HT-29 (cell line): ENCODE data around the gene CNNM4. TPM values are rescaled to one million over a fixed set of nuclear protein-coding genes. Genes with fewer than 3 reads are reported as not detected.

Experiments used
- DNase-seq: peaks from one replicate; pipeline ENCODE4 v3.0.0-alpha.2; 2015; ENCODE audit warnings: low spot score
- total RNA-seq: library from RNA; depleted of rRNA; stranded (reverse); fragments of >200 nt; shearing (Covaris generic); gene quantifications from 2 replicates; pipeline ENCODE4 v1.2.3, GENCODE V29; 2014

CNNM4 gene
- total RNA-seq, 1 experiment from 2014 or later, result 11.9 TPM

DNA sequence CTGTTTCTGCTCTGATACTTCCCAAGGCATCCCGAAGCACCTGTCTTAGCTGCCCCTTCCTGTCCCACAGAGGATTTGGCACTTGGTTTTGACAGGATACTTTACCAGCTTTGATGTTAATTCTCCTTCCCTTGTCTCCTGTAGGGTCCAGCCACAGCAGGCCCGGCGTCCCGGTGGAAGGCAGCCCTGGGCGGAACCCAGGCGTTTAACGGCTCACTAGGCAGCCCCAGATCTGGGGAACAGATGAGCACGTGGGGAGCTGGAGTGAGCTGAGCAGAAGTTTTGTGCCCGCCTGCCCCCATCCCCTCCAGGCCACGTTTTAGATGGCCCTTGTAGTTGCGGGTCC, 71.7 kb downstream of the CNNM4 start:
- DNase-seq, result no peak

- peak; percentile 87 for DNase-seq
Observed at GRCh38 chr2:96832754-96833507, 72.2 kb downstream of the CNNM4 start.

DNA sequence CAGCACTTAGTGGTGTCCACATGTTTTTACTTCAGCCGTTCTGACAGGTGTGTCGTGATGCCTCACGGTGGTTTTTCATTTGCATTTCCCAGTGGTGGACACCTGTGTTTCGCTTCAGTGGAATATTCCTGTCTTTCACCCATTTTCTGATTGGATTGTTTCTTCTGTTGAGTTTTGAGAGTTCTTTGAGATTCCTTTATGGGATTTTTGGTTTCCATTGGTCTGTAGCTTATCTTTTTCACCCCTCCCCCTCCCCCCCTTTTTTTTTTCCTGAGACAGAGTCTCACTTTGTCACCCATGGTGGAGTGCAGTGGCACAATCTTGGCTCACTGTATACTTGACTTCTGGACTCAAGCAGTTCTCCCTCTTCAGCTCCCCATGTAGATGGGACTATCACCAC, 75.1 kb downstream of the CNNM4 start:
- no peak for DNase-seq

- DNase-seq, result no peak
Observed at GRCh38 chr2:96837575-96837974, 76.9 kb downstream of the CNNM4 start.

GRCh38 chr2:96838345-96839292, 77.9 kb downstream of the CNNM4 start:
- DNase-seq, result no peak

DNA sequence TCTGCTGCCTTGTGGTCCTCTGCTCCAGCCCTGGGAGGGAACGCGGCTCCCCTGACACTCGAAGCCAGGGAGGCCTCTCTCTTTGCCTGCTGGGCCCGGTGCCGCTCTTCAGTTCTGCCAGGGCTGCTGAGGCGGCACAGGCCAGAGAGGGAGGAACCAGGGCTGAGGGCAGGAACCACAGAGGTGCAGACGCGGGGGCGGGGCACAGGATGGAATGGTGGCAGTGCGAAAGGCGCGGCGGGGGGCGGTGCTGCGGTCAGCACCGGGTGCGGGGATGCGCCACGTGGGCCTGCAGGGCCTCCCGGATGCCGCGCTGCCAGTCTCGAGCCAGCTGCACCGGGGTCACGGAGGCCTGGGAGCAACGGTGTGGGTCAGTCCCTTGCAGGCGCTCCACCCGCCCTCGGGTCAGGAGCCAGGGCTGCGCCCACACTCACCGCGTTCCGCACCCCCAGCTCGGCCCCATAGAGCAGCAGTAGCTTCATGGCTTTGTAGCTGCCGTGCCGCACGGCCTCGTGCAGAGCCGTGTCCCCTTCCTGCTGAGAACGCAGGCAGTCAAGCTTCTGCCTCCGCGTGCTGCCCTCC, 78.7 kb downstream of the CNNM4 start:
- DNase-seq, result peak; percentile 82

DNA sequence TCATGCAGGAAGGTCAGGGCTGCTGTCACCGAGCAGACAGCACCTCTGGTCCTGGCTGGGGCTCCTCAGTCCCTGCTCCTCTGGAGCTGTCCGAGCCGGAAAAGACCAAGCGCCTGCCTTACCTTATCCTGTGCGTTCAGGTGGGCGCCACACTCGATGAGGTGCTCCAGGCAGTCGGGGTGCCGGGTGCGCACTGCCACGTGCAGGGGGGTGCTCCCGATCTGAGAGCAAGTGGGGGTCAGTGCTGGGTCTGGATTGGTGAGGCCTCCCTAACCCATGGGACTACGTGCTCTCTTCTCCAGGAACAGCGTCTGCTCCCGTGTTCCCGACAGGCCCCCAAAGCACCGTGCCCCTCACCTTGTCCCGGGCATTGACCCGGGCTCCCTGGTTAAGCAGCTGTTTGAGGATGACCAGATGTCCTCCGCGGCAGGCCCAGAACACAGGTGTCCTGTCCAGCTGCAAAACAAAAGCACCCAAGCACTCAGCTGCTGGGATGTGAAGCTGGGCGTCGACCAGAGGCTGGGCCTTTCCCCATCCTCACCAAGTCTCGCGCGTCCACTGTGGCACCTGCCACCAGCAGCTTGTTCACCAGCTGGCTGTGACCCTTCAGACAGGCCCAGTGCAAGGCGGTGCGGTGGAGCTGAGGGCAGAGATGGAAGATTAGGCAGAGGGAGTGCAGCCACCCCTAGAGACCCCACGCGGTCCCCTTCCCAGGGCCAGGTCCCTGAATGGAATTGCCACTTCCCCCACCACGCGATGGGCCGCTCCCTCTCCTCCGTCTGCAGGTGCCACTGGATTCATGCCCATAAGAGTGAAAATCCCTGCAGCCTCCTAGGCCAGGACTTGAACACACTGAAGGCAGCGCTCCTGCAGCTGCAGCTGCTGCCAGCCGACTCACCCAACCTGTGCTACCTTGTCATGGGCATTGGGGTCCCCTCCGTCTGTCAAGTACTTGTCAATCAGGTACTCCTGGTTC, 79.5 kb downstream of the CNNM4 start:
- DNase-seq, result no peak

DNA sequence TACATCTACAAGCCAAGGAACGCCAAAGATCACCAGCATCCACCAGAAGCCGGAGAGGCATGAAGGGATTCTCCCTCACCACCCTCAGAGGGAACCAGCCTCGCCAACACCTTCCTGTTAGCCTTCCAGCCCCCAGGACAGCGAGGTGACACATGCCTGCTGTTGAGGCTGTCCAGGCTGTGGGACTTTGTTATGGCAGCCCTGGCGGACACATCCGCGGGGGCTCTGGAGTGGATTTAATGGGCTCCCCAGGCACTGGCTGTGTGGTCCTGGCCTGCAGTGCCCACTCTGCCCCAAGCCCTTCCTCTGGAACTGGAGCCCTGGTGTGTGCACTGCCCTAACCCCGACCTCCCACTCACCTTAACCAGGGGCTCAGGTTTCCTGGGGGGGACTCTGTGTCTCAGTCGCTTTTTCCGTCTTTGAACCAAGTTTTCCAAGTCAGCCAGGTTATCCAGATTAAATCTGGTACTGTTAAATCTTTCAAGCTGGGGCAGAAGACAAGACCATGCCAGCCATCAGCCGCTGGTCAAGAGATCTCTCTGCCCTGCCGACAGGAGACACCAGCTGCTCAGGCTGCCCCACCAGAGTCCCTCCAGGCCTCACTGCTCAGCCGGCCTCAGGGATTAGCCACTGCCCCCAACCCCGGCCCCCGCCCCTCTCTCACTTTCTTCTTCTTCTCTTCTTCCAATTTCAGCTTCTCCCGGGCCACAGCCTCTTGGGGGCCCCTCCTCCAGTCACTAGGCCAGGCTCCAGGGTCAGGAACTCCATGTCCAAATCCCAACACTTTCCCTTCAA, 81.2 kb downstream of the CNNM4 start:
- no peak for DNase-seq

DNA sequence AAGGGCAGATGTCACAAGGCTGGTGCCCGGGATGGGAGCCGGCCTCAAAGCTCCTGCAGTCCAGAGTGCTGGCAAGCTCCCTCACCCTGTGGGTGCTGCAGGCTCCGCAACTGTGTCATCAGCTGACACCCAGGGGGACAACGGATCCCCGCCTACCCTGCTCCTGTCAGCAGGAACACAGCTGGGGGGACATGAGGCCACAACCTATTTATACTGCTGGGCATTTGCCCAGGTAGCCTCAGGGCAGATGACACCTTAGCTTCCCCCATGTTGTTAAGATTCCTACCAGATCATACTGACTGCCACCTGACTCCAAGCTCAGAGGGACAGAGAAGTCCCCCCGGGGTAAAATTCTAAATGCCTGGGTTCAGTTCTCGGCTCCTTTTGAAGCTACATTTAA, 81.9 kb downstream of the CNNM4 start:
- DNase-seq, result no peak

GRCh38 chr2:96843538-96844268, 83.0 kb downstream of the CNNM4 start, which contains the start of gene ANKRD23:
Gene ANKRD23 (minus strand): TSS chr2:96844021. CDS start chr2:96843992, 29 bp downstream.
- no peak for DNase-seq

GRCh38 chr2:96844405-96844808, 83.7 kb downstream of the CNNM4 start:
- DNase-seq, result no peak

GRCh38 chr2:96846825-96847224, 86.1 kb downstream of the CNNM4 start:
- no peak for DNase-seq

DNA sequence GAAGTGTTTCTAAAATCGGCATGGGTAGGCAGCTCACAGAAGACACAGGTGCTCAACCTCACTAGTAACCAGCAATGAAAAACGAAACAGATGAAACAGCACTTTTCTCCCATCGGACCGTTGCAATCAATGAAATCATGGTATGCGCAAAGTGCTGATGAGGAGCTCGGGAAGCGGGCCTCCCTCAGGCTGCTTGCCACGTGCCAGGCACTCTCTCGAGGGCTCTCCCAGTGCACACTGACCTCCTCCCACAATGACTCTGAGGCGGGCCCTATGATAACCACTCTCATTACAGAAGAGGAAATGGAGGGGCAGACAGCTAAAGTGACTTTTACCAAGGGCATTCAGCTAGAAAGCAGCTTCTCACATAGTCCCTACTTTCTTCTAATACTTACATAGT, 86.9 kb downstream of the CNNM4 start:
- DNase-seq, result no peak

DNA sequence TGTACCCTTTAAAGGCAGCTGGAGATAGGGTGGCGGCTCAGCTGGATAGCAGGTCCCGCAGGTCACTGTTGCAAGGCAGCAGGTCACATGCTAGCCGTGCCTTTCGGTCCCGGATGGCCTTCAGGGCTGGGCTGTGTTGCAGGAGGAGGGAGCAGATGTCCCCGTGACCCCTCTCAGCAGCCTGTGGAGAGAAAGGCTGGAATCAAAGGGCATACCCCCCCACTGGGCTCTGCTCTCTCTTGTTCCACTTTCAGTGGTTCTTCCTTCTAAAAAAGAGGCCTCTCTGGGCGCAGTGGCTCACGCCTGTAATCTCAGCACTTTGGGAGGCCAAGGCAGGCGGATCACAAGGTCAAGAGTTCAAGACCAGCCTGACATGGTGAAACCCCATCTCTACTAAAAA, 87.6 kb downstream of the CNNM4 start:
- no peak for DNase-seq

- DNase-seq, result no peak
Observed at GRCh38 chr2:96852667-96853066, 92.0 kb downstream of the CNNM4 start.

DNA sequence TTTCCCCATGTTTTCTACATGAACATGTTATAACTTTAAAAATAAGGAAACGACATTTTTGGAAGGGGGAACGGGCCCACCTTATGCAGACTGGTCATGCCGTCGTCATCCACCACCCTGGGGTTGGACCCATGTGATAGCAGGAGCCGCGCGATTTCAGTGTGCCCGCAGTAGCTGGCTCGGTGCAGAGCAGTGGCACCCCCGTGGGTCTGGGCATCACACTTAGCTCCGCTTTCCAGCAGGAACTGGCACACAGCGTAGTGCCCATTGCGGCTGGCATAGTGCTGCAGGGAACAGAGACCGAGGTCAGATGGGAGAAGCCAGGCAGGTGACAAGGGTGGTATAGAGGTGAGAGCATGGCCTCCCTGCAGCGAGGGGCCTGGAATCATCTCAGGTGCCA, 92.6 kb downstream of the CNNM4 start:
- DNase-seq, result no peak

GRCh38 chr2:96856776-96857666, 96.3 kb downstream of the CNNM4 start:
- peak; percentile 32 for DNase-seq

DNA sequence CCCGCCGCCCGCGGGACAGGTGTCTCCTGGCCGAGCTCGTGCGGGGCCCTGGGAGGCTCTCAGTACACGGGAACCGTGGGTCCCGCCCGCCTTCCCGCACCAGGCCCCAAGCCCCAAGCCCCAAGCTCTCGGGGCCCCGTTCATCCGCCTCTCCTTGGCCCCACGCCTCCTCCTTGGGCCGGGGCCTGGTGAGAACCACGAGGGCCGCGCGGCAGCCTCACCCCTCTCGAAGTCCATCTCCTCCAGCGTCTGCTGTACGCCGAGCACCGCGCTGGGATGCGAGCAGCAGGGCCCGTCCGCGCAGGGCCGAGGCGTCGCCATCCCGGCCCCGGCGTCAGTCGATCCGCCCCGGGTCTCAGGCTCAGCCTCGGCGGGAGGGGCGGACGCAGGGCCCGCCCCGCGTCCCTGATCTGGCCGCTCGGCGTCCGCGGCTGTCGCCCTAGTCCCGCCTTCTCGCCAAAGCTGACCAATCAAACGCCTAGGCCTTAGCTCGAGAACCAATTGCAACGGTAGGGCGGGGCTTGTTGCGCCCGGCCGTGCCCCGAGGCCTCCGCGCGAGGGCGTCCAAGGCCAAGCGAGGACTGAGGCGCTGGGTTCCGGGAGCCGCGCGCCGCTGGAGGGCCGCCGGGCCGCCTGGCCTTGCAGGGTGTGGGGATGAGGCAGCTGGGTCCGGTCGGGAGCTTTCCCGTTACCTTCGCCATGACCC, 97.1 kb downstream of the CNNM4 start, which contains the start of gene ANKRD39:
Gene ANKRD39 (minus strand): TSS at position 350 of the 706 bp plus-strand sequence. CDS start 29 bp downstream, at position 321.
- DNase-seq, result peak; percentile 99
